ENCODE results near the gene TBPL1.

GRCh38 chr6:134021396-134022122, 68.5 kb downstream of the TBPL1 start:
- no peak for TF ChIP-seq CTCF (IDR thresholded peaks at IDR 0.05; ENCODE audit: low read depth, low read length, missing input control)
- no peak for TF ChIP-seq GABPA (IDR thresholded peaks at IDR 0.05 in 1 of 2, conservative IDR thresholded peaks at IDR 0.05 in 1 of 2)
- no peak for TF ChIP-seq MAX (IDR thresholded peaks at IDR 0.05)
- no peak for TF ChIP-seq JUND (IDR thresholded peaks at IDR 0.05)
- no peak for TF ChIP-seq SP1 (IDR thresholded peaks at IDR 0.05)
- TF ChIP-seq ATF3 (IDR thresholded peaks at IDR 0.05), result no peak
- TF ChIP-seq, protein P1, sequence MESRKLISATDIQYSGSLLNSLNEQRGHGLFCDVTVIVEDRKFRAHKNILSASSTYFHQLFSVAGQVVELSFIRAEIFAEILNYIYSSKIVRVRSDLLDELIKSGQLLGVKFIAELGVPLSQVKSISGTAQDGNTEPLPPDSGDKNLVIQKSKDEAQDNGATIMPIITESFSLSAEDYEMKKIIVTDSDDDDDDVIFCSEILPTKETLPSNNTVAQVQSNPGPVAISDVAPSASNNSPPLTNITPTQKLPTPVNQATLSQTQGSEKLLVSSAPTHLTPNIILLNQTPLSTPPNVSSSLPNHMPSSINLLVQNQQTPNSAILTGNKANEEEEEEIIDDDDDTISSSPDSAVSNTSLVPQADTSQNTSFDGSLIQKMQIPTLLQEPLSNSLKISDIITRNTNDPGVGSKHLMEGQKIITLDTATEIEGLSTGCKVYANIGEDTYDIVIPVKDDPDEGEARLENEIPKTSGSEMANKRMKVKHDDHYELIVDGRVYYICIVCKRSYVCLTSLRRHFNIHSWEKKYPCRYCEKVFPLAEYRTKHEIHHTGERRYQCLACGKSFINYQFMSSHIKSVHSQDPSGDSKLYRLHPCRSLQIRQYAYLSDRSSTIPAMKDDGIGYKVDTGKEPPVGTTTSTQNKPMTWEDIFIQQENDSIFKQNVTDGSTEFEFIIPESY (IDR thresholded peaks at IDR 0.05), result no peak
- TF ChIP-seq FOXA1 (IDR thresholded peaks at IDR 0.05), result no peak
- TF ChIP-seq TAF1 (conservative IDR thresholded peaks at IDR 0.05), result no peak
- no peak for TF ChIP-seq REST (IDR thresholded peaks at IDR 0.05)
- TF ChIP-seq RAD21 (IDR thresholded peaks at IDR 0.05), result no peak

All from liver (tissue), 3 donors.